ENCODE measurements around the gene SATB1.

Gene SATB1

DNA sequence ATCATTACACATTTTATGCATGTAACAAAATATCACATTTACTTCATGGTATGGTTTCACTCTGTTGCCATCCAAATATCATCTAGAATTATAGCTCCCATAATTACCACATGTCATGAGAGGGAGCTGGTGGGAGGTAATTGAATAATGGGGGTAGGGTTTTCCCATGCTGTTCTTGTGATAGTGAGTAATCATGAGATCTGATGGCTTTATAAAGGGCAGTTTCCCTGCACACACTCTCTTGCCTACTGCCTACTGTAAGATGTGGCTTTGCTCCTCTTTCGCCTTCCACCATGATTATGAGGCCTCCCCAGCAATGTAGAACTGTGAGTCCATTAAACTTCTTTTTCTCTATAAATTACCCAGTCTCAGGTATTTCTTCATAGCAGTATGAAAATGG, 123.4 kb downstream of the SATB1 start:
- Histone ChIP-seq H3K14ac (ENCODE audit: low read length) (no peak overlapping the region), H3K23ac (ENCODE audit: low read depth, low read length, poor library complexity) (no peak overlapping the region), H3K79me1 (ENCODE audit: low read depth, low read length) (no peaks in the 10 kb centered on the region), H2AK5ac (ENCODE audit: low read depth, low read length) (no peak overlapping the region), H3K18ac (ENCODE audit: low read length) (no peak overlapping the region), H2AFZ (ENCODE audit: low read length) (no peak overlapping the region), H3K4me1 (ENCODE audit: control insufficient read depth in 2 of 2, insufficient read depth in 1 of 2, low read depth in 1 of 2, low read length in 2 of 2) (no peaks in the 10 kb centered on the region), H3K4me3 (ENCODE audit: low read length in 2 of 2) (no peak overlapping the region), H4K8ac (ENCODE audit: low read depth, low read length) (no peak overlapping the region), H3K36me3 (replicated peaks in 1 of 2; ENCODE audit: control insufficient read depth in 2 of 2, insufficient read depth in 2 of 2, low read length in 2 of 2) (no peaks in the 10 kb centered on the region), H3K9me3 (replicated peaks in 1 of 2; ENCODE audit: control insufficient read depth in 2 of 2, insufficient read depth in 1 of 2, low read depth in 1 of 2, low read length in 2 of 2) (no peaks in the 10 kb centered on the region), H3K27me3 (ENCODE audit: control insufficient read depth in 3 of 3, insufficient read depth in 3 of 3, low read depth in 1 of 3, low read length in 3 of 3) (no peaks in the 10 kb centered on the region), H2BK12ac (ENCODE audit: low read length) (no peak overlapping the region), H2BK15ac (ENCODE audit: low read length) (no peak overlapping the region), H2BK120ac (ENCODE audit: low read depth, low read length) (no peak overlapping the region), H3K4me2 (ENCODE audit: insufficient read depth, low read length, poor library complexity, severe bottlenecking) (no peak overlapping the region), H3K27ac (replicated peaks; ENCODE audit: low read length) (no peak overlapping the region), H2BK5ac (ENCODE audit: low read length) (no peak overlapping the region), H3K4ac (ENCODE audit: low read length) (no peak overlapping the region), H3K9ac (ENCODE audit: low read depth, low read length, poor library complexity) (no peak overlapping the region), H4K91ac (ENCODE audit: low read depth, low read length, poor library complexity) (no peak overlapping the region)
- no peak for DNase-seq (ENCODE audit: low spot score)
- no CpG with 5 or more reads among the region's 1 CpG for WGBS, 2 donors (ENCODE audit: extremely low coverage in 2 of 2, insufficient read length in 2 of 2, insufficient replicate concordance in 1 of 2)

DNA sequence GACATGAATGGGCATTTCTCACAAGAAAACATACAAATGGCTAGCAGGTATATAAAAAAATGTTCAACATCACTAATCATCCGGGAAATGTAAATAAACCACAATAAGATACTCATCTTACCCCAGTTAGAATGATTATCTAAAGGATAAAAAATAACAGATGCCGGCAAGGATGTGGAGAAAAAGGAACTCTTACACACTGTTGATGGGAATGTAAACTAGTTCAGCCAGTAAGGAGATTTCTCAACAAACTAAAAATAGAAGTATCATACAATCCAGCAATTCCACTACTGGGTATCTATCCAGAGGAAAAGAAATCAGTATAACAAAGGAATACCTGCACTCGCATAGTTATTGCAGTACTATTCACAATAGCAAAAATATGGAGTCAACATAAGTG, 124.2 kb downstream of the SATB1 start:
- H2BK5ac ChIP-seq (ENCODE audit: low read length) = no peak overlapping the region
- H2BK12ac ChIP-seq (ENCODE audit: low read length) = no peak overlapping the region
- H3K9me3 ChIP-seq (replicated peaks in 1 of 2; ENCODE audit: control insufficient read depth in 2 of 2, insufficient read depth in 1 of 2, low read depth in 1 of 2, low read length in 2 of 2) = no peaks in the 10 kb centered on the region
- no peak overlapping the region for H3K18ac ChIP-seq (ENCODE audit: low read length)
- no peak overlapping the region for H4K91ac ChIP-seq (ENCODE audit: low read depth, low read length, poor library complexity)
- H2BK15ac ChIP-seq (ENCODE audit: low read length) = no peak overlapping the region
- no CpG with 5 or more reads among the region's 3 CpGs for WGBS, 2 donors (ENCODE audit: extremely low coverage in 2 of 2, insufficient read length in 2 of 2, insufficient replicate concordance in 1 of 2)
- no peak overlapping the region for H3K9ac ChIP-seq (ENCODE audit: low read depth, low read length, poor library complexity)
- no peak overlapping the region for H4K8ac ChIP-seq (ENCODE audit: low read depth, low read length)
- H3K27ac ChIP-seq (replicated peaks; ENCODE audit: low read length) = no peak overlapping the region
- no peak overlapping the region for H2AFZ ChIP-seq (ENCODE audit: low read length)
- no peak overlapping the region for H3K4me2 ChIP-seq (ENCODE audit: insufficient read depth, low read length, poor library complexity, severe bottlenecking)
- no peaks in the 10 kb centered on the region for H3K79me1 ChIP-seq (ENCODE audit: low read depth, low read length)
- no peak overlapping the region for H3K14ac ChIP-seq (ENCODE audit: low read length)
- no peaks in the 10 kb centered on the region for H3K27me3 ChIP-seq (ENCODE audit: control insufficient read depth in 3 of 3, insufficient read depth in 3 of 3, low read depth in 1 of 3, low read length in 3 of 3)
- H2AK5ac ChIP-seq (ENCODE audit: low read depth, low read length) = no peak overlapping the region
- H3K36me3 ChIP-seq (replicated peaks in 1 of 2; ENCODE audit: control insufficient read depth in 2 of 2, insufficient read depth in 2 of 2, low read length in 2 of 2) = no peaks in the 10 kb centered on the region
- H3K4ac ChIP-seq (ENCODE audit: low read length) = no peak overlapping the region
- DNase-seq (ENCODE audit: low spot score) = no peak
- H3K23ac ChIP-seq (ENCODE audit: low read depth, low read length, poor library complexity) = no peak overlapping the region
- H3K4me3 ChIP-seq (ENCODE audit: low read length in 2 of 2) = no peak overlapping the region
- no peak overlapping the region for H2BK120ac ChIP-seq (ENCODE audit: low read depth, low read length)
- H3K4me1 ChIP-seq (ENCODE audit: control insufficient read depth in 2 of 2, insufficient read depth in 1 of 2, low read depth in 1 of 2, low read length in 2 of 2) = no peaks in the 10 kb centered on the region

DNA sequence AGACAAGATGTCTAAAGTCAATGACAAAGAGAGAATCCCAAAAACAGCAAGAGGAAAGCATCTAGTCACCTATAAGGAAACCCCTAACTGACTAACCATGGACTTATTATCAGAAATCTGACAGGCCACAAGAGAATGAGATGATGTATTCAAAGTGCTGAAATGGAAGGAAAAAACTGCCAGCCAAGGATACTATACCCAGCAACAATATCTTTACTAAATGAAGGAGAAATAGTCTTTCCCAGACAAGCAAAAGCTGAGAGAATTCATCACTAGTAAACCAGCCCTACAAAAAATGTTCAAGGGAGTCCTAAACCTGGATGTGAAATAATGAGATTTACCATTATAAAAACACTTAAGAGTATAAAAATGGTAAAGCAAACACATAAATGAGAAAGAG, 128.0 kb downstream of the SATB1 start:
- H4K8ac ChIP-seq (ENCODE audit: low read depth, low read length) = no peak overlapping the region
- DNase-seq (ENCODE audit: low spot score) = no peak
- no peaks in the 10 kb centered on the region for H3K27me3 ChIP-seq (ENCODE audit: control insufficient read depth in 3 of 3, insufficient read depth in 3 of 3, low read depth in 1 of 3, low read length in 3 of 3)
- H3K4ac ChIP-seq (ENCODE audit: low read length) = no peak overlapping the region
- H2AFZ ChIP-seq (ENCODE audit: low read length) = no peak overlapping the region
- no peak overlapping the region for H3K4me2 ChIP-seq (ENCODE audit: insufficient read depth, low read length, poor library complexity, severe bottlenecking)
- no peak overlapping the region for H2AK5ac ChIP-seq (ENCODE audit: low read depth, low read length)
- H4K91ac ChIP-seq (ENCODE audit: low read depth, low read length, poor library complexity) = no peak overlapping the region
- H3K23ac ChIP-seq (ENCODE audit: low read depth, low read length, poor library complexity) = no peak overlapping the region
- peaks cover 0 to 2% of the 10 kb centered on the region in 2 donors for H3K4me1 ChIP-seq (ENCODE audit: control insufficient read depth in 2 of 2, insufficient read depth in 1 of 2, low read depth in 1 of 2, low read length in 2 of 2)
- no peak overlapping the region for H2BK15ac ChIP-seq (ENCODE audit: low read length)
- no peak overlapping the region for H3K18ac ChIP-seq (ENCODE audit: low read length)
- no peak overlapping the region for H3K4me3 ChIP-seq (ENCODE audit: low read length in 2 of 2)
- no peak overlapping the region for H2BK120ac ChIP-seq (ENCODE audit: low read depth, low read length)
- H3K14ac ChIP-seq (ENCODE audit: low read length) = no peak overlapping the region
- no peaks in the 10 kb centered on the region for H3K36me3 ChIP-seq (replicated peaks in 1 of 2; ENCODE audit: control insufficient read depth in 2 of 2, insufficient read depth in 2 of 2, low read length in 2 of 2)
- H2BK12ac ChIP-seq (ENCODE audit: low read length) = no peak overlapping the region
- H3K9me3 ChIP-seq (replicated peaks in 1 of 2; ENCODE audit: control insufficient read depth in 2 of 2, insufficient read depth in 1 of 2, low read depth in 1 of 2, low read length in 2 of 2) = peaks cover 0 to 2% of the 10 kb centered on the region in 2 donors
- no peak overlapping the region for H3K27ac ChIP-seq (replicated peaks; ENCODE audit: low read length)
- no peak overlapping the region for H2BK5ac ChIP-seq (ENCODE audit: low read length)
- H3K9ac ChIP-seq (ENCODE audit: low read depth, low read length, poor library complexity) = no peak overlapping the region
- H3K79me1 ChIP-seq (ENCODE audit: low read depth, low read length) = no peaks in the 10 kb centered on the region
